HCT116 (cell line): ENCODE data around the gene ACKR4. TPM values are rescaled to one million over a fixed set of nuclear protein-coding genes. Genes with fewer than 3 reads are reported as not detected.

Source experiments
- ATAC-seq: fragments of 200-7000 bp; cut with Tn5 transposase; 2 replicates; pipeline ENCODE4 v1.9.1; 2020; ENCODE audit warnings: mild to moderate bottlenecking, moderate library complexity
- BruUV-seq: library from RNA; stranded (reverse); fragments of 400-500 nt; replicated peaks from 2 replicates; lab custom pipeline; 2021; lab: Mats Ljungman, UMichigan
- CTCF ChIA-PET: fragments of 300-600 bp; sonication (Branson Sonifier 250); formaldehyde crosslinking; loops from one replicate; lab custom pipeline; 2021; ENCODE audit warnings: antibody characterized with exemption; lab: Charles Lee
- POLR2A ChIA-PET: fragments of 300-600, 350-600 bp; sonication (Branson Sonifier 250); formaldehyde crosslinking; loops from one replicate; lab custom pipeline; 2021; ENCODE audit warnings: antibody characterized with exemption; lab: Charles Lee
- RAD21 ChIA-PET, 2 experiments: fragments of 300-600 bp; sonication (Branson Sonifier 250); formaldehyde crosslinking; loops; one replicate each; lab custom pipeline; 2023; ENCODE audit warnings: low total read pairs in 2 of 2; ENCODE audit not compliant: uncharacterized antibody in 2 of 2, unreplicated experiment in 2 of 2, low non-redundant PET in 1 of 2; lab: Charles Lee
- DNase-seq: peaks from one replicate; pipeline ENCODE4 v3.0.0-alpha.2; 2010; ENCODE audit warnings: low read depth, low spot score
- H2AFZ ChIP-seq: fragments of 200-600 bp; shearing (Covaris generic), sonication (generic); 2 replicates; pipeline ENCODE4 v1.6.1; 2017; ENCODE audit warnings: low read depth, mixed run types, mixed read lengths, antibody characterized with exemption, low read length; ENCODE audit not compliant: poor library complexity, severe bottlenecking
- H3K27ac ChIP-seq: 2 replicates; pipeline ENCODE4 v1.5.1; 2012; ENCODE audit warnings: low read depth, low read length
- H3K27me3 ChIP-seq: fragments of 200-600 bp; sonication (generic); 2 replicates; pipeline ENCODE4 v1.6.1; 2016; ENCODE audit warnings: mixed run types, low read length, mixed read lengths; ENCODE audit not compliant: insufficient read depth
- H3K36me3 ChIP-seq, 2 experiments: fragments of 200-500 bp in 1 of 2; fragments of 200-600 bp in 1 of 2; sonication (Bioruptor generic) in 1 of 2; sonication (generic) in 1 of 2; 2 replicates each; pipeline versions ENCODE4 v1.5.1 to v1.6.1; 2014 to 2016; ENCODE audit warnings: low read length in 2 of 2, inconsistent platforms in 1 of 2, mixed read lengths in 1 of 2, mixed run types in 1 of 2; ENCODE audit not compliant: insufficient read depth in 2 of 2, control insufficient read depth in 1 of 2
- H3K4me1 ChIP-seq, 2 experiments: fragments of 200-600 bp in 1 of 2; sonication (generic) in 1 of 2; 2 replicates each; pipeline versions ENCODE4 v1.5.1 to v1.6.1; 2012 to 2017; ENCODE audit warnings: low read length in 2 of 2, inconsistent platforms in 1 of 2, mild to moderate bottlenecking in 1 of 2, mixed read lengths in 1 of 2, mixed run types in 1 of 2, moderate library complexity in 1 of 2; ENCODE audit not compliant: insufficient read depth in 2 of 2, control insufficient read depth in 1 of 2
- H3K4me2 ChIP-seq: fragments of 200-600 bp; sonication (generic); 2 replicates; pipeline ENCODE4 v1.6.1; 2017; ENCODE audit warnings: mixed run types, low read length, mixed read lengths
- H3K4me3 ChIP-seq, 2 experiments: fragments of 200-600 bp in 1 of 2; sonication (generic) in 1 of 2; replicated peaks in 1 of 2; 2 replicates each; pipeline ENCODE4 v1.5.1; 2011 to 2016; ENCODE audit warnings: low read length in 2 of 2, control low read depth in 1 of 2, low read depth in 1 of 2, mild to moderate bottlenecking in 1 of 2, mixed read lengths in 1 of 2, mixed run types in 1 of 2
- H3K79me2 ChIP-seq: fragments of 200-600 bp; sonication (generic); 2 replicates; pipeline ENCODE4 v1.6.1; 2017; ENCODE audit warnings: mild to moderate bottlenecking, mixed run types, low read length, moderate library complexity, mixed read lengths; ENCODE audit not compliant: insufficient read depth
- H3K9ac ChIP-seq: fragments of 200-600 bp; sonication (generic); 2 replicates; pipeline ENCODE4 v1.6.1; 2016; ENCODE audit warnings: low read length, mixed read lengths
- H3K9me2 ChIP-seq: fragments of 200-600 bp; sonication (generic), shearing (Covaris generic); 2 replicates; pipeline ENCODE4 v1.6.1; 2017; ENCODE audit warnings: mixed run types, mild to moderate bottlenecking, moderate library complexity; ENCODE audit not compliant: insufficient read depth
- H3K9me3 ChIP-seq, 2 experiments: fragments of 200-500 bp in 1 of 2; fragments of 200-600 bp in 1 of 2; sonication (Bioruptor generic) in 1 of 2; sonication (generic) in 1 of 2; 2 replicates each; pipeline ENCODE4 v1.6.1; 2014 to 2017; ENCODE audit warnings: low read length in 2 of 2, mixed read lengths in 2 of 2, inconsistent platforms in 1 of 2, low read depth in 1 of 2, mild to moderate bottlenecking in 1 of 2, mixed run types in 1 of 2, moderate library complexity in 1 of 2; ENCODE audit not compliant: control insufficient read depth in 1 of 2, insufficient read depth in 1 of 2
- H4K20me1 ChIP-seq: fragments of 200-600 bp; sonication (generic), shearing (Covaris generic); 2 replicates; pipeline ENCODE4 v1.6.1; 2017; ENCODE audit warnings: mixed run types, mild to moderate bottlenecking, moderate library complexity; ENCODE audit not compliant: insufficient read depth
- ATF3 ChIP-seq: IDR thresholded peaks from 2 replicates; pipeline ENCODE4 v1.6.1; 2012
- ELF1 ChIP-seq: IDR thresholded peaks from 2 replicates; pipeline ENCODE4 v1.6.1; 2012; ENCODE audit warnings: low read depth, borderline replicate concordance
- EZH2 ChIP-seq: fragments of 200-600 bp; sonication (generic); IDR thresholded peaks from 2 replicates; pipeline ENCODE4 v1.6.1; 2017; ENCODE audit warnings: antibody characterized with exemption, mixed run types
- EZH2phosphoT487 ChIP-seq: fragments of 200-600 bp; IDR thresholded peaks from 2 replicates; pipeline ENCODE4 v1.6.1; 2018; ENCODE audit warnings: antibody characterized with exemption, borderline replicate concordance
- JUND ChIP-seq: IDR thresholded peaks from 2 replicates; pipeline ENCODE4 v1.6.1; 2012
- POLR2A ChIP-seq: IDR thresholded peaks from 2 replicates; pipeline ENCODE4 v1.7.0; 2011; ENCODE audit warnings: borderline replicate concordance; ENCODE audit not compliant: insufficient read depth, insufficient read length; ENCODE audit errors: extremely low read depth
- POLR2AphosphoS5 ChIP-seq: IDR thresholded peaks from 2 replicates; pipeline ENCODE4 v1.6.1; 2011; ENCODE audit warnings: mild to moderate bottlenecking, low read depth, low read length, moderate library complexity
- REST ChIP-seq: IDR thresholded peaks from 2 replicates; pipeline ENCODE4 v1.6.1; 2012; ENCODE audit warnings: low read depth
- SIN3A ChIP-seq: IDR thresholded peaks from 2 replicates; pipeline ENCODE4 v1.6.1; 2012; ENCODE audit warnings: low read depth
- YY1 ChIP-seq: IDR thresholded peaks from 2 replicates; pipeline ENCODE4 v1.6.1; 2011; ENCODE audit warnings: low read length, low read depth, moderate library complexity, mild to moderate bottlenecking; ENCODE audit not compliant: insufficient replicate concordance; ENCODE audit errors: extremely low read depth
- ZNF274 ChIP-seq: fragments of 200-500 bp; sonication (Bioruptor generic); IDR thresholded peaks from 2 replicates; pipeline ENCODE4 v1.6.1; 2014; ENCODE audit warnings: mild to moderate bottlenecking, low read depth, low read length, inconsistent platforms
- intact Hi-C: fragments of 100-400 bp; cut with micrococcal nuclease; formaldehyde crosslinking; loops from 2 replicates; pipeline ENCODE4 v1.10.0; 2022
- total RNA-seq: library from RNA; stranded (reverse); gene quantifications from one replicate; pipeline ENCODE4 v1.2.1, GENCODE V29; 2021; ENCODE audit not compliant: unreplicated experiment

Gene ACKR4
- total RNA-seq, 1 experiment from 2014 or later: 0.12 TPM

- Histone ChIP-seq H3K4me3 (no peak overlapping the region), H4K20me1 (no peaks in the 10 kb centered on the region), H3K36me3 (no peaks in the 10 kb centered on the region), H3K4me2 (no peak overlapping the region), H3K9me3 (no peaks in the 10 kb centered on the region), H3K27me3 (no peaks in the 10 kb centered on the region), H3K79me2 (no peaks in the 10 kb centered on the region), H3K9ac (no peak overlapping the region), H3K27ac (no peak overlapping the region), H3K4me1 (no peaks in the 10 kb centered on the region), H3K9me2 (no peaks in the 10 kb centered on the region), H2AFZ (no peak overlapping the region)
- DNase-seq (no peak), ATAC-seq (no peak)
- no TSS peak for BruUV-seq
- ChIA-PET POLR2A (no interaction called here), CTCF (no interaction called here), RAD21 (no interaction called here)
- TF ChIP-seq SIN3A (no peak), YY1 (no peak), EZH2phosphoT487 (no peak), ZNF274 (no peak), JUND (no peak)
- intact Hi-C loops: no loop called here
These were observed 3.7 kb upstream of the ACKR4 start for GRCh38 chr3:132593241-132593946.

- Histone ChIP-seq H3K4me3 (no peak overlapping the region), H3K27me3 (no peaks in the 10 kb centered on the region), H4K20me1 (no peaks in the 10 kb centered on the region)
- intact Hi-C loops: no loop called here
- TF ChIP-seq ELF1: no peak
- no peak for TF ChIP-seq REST
- no peak for TF ChIP-seq POLR2AphosphoS5
- TF ChIP-seq EZH2: no peak
- TF ChIP-seq ATF3: no peak
- TF ChIP-seq POLR2A: no peak
- TF ChIP-seq, all 23 proteins: peak for 0
- H3K4me2 ChIP-seq: no peak overlapping the region
- no TSS peak for BruUV-seq
- ChIA-PET RAD21 (no interaction called here), POLR2A (no interaction called here), CTCF (no interaction called here)
- H3K9ac ChIP-seq: no peak overlapping the region
- H3K36me3 ChIP-seq: no peaks in the 10 kb centered on the region
- no peak overlapping the region for H3K27ac ChIP-seq
- H3K9me2 ChIP-seq: no peaks in the 10 kb centered on the region
- ATAC-seq: no peak
- H3K4me1 ChIP-seq: no peaks in the 10 kb centered on the region
- H3K9me3 ChIP-seq: no peaks in the 10 kb centered on the region
- no peak for DNase-seq
- H3K79me2 ChIP-seq: no peaks in the 10 kb centered on the region
- no peak overlapping the region for H2AFZ ChIP-seq
These were observed 3.1 kb upstream of the ACKR4 start for GRCh38 chr3:132593947-132594323.
